DMS53 (cell line): ENCODE measurements around the gene ATXN2L.
"Not testable (repeated sequence)": the region's sequence is repeated elsewhere in the genome, so short reads cannot be mapped to it uniquely, and the experiment has no call there.

Source experiments
- DNase-seq: peaks from one replicate; lab custom pipeline; 2025; lab: John Stamatoyannopoulos, UW

Gene ATXN2L

GRCh38 chr16:28822520-28823290, at the start of gene ATXN2L:
Gene ATXN2L, plus strand, starts transcription at chr16:28822999. Its CDS starts 261 bp downstream, at chr16:28823260.
- peak; percentile 97 for DNase-seq

GRCh38 chr16:28781697-28782096, 41.1 kb upstream of the ATXN2L start:
- not testable (repeated sequence) for DNase-seq

GRCh38 chr16:28782357-28782756, 40.4 kb upstream of the ATXN2L start:
- DNase-seq: not testable (repeated sequence)

GRCh38 chr16:28802235-28803019, 20.4 kb upstream of the ATXN2L start:
- DNase-seq: peak; percentile 75

GRCh38 chr16:28807445-28808120, 15.2 kb upstream of the ATXN2L start:
- not testable (repeated sequence) for DNase-seq

GRCh38 chr16:28820016-28820415, 2.8 kb upstream of the ATXN2L start:
- no peak for DNase-seq

GRCh38 chr16:28820546-28820945, 2.3 kb upstream of the ATXN2L start:
- DNase-seq: not testable (repeated sequence)

GRCh38 chr16:28821874-28822519, 802 bp upstream of the ATXN2L start:
- DNase-seq: peak; percentile 19

- peak; percentile 60 for DNase-seq
These were observed 583 bp downstream of the ATXN2L start for GRCh38 chr16:28823291-28823872.

- peak; percentile 96 for DNase-seq
These were observed 1.3 kb downstream of the ATXN2L start for GRCh38 chr16:28823873-28824716.

- no peak for DNase-seq
These were observed 1.8 kb downstream of the ATXN2L start for GRCh38 chr16:28824717-28824973.

GRCh38 chr16:28826141-28826540, 3.3 kb downstream of the ATXN2L start:
- DNase-seq: peak; percentile 31

- DNase-seq: no peak
These were observed 6.9 kb downstream of the ATXN2L start for GRCh38 chr16:28829747-28830146.

GRCh38 chr16:28830531-28830930, 7.7 kb downstream of the ATXN2L start:
- no peak for DNase-seq

GRCh38 chr16:28834349-28834748, 11.6 kb downstream of the ATXN2L start:
- DNase-seq: no peak

- no peak for DNase-seq
These were observed 12.4 kb downstream of the ATXN2L start for GRCh38 chr16:28834873-28835863.

GRCh38 chr16:28835864-28836760, 13.3 kb downstream of the ATXN2L start:
- no peak for DNase-seq

GRCh38 chr16:28836761-28837064, 13.9 kb downstream of the ATXN2L start:
- DNase-seq: no peak
